SKM-1 (cell line): ENCODE measurements around the gene NCKAP5.

Source experiments
- DNase-seq: peaks from one replicate; lab custom pipeline; 2025; ENCODE audit not compliant: unreplicated experiment; lab: John Stamatoyannopoulos, UW

NCKAP5 gene

DNA sequence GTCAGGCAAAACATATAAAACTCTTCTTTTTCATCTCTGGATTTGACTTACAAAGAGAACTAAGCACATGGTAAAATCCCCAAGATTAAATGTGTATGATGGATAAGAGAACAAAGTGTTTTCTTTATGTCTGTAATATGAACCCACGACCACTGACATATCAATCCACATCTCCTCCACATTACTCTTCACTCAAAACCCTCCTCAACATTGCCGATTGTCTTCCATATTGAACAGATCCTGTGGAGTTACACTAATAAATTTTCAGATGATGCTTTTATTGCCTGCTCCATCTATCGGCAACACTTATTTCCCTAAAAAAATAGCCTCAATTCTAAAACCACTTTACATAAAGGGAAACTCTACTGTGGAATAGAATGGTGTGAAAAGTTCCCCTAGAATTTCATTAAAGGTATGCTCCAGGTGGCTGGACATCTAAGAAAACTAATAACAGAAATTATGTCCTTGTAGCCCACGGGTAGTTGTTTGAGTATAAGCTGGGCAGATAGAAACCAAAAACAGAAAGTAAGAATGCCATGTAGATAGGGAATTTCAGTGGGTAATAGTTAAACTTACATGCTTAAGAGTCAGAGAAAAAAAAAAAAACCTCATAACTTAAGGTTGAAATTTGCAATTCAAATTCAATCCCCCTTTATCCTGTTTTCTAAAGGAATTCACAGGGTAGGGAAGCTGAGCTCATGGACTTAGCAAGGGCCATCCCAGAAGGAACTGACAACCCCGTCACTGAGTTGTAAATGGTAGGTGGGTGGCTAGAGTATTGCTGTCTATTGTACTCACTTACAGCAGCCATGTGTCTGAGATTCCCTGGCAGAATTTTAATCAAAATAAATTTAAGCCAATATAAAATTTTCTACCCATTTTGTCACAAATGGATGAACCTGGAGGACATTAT lies 592.8 kb downstream of the NCKAP5 start:
- DNase-seq: no peak

DNA sequence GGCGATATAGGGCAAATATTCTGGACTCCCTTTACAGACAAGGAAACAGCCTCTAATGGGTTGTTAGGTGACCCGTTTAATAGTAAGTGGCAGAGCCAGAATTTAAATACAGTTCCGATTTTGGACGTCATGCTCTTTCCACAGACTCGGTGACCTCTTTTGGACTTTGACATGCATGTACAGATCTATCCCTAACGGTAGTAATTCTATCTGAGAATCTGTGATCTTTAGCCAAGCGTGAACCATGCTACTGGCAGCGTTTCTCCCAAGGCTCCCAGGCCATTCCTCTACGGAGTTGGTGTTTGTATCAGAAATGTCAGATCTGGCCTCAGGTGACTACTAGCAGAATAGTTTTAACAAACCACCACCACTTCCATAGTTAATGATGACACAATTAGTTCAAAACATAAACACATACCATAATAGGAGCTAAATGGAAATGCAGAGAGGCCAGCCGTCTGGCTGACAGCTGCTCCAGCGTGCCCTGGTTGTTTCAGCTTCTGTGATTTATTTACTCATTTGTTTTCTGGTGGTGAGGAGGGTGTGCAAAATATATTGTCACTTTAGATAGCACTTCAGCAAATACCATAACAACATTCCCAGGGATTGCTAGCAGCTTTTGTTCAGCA lies 593.7 kb downstream of the NCKAP5 start:
- no peak for DNase-seq

DNA sequence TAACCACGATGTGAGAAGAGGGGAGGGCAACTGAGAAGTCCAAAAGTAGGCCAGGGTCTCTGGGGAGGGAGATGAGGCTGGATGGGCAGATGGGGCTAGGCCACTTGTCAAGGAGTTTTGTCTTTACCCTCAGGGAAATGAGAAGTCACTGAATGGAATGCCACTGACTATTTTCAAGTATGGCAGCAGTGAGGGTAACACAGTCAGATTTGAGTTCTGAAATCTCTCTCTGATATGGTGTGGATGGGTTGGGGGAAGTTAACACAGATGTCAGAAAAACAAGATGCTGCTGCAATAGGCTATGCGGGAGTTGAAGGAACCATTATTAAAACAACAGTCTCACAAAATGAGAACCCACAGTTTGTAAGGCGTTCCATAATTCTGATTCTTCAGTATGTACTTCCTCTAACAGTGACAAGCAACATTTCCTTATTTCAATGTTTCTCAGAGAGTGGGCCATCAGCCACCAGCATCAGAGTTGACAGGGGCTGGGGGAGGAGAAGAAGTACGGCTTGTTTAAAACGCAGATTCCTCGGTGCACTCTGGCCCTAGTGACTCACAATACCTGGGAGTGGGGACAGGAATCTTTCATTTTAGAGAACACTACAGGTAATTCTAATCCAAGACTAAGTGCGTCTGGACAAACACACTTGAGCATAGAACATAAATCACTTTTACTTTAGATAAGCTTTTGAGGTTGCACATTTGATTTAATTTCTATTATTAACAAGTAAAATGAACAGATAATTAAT lies 596.8 kb downstream of the NCKAP5 start:
- no peak for DNase-seq

DNA sequence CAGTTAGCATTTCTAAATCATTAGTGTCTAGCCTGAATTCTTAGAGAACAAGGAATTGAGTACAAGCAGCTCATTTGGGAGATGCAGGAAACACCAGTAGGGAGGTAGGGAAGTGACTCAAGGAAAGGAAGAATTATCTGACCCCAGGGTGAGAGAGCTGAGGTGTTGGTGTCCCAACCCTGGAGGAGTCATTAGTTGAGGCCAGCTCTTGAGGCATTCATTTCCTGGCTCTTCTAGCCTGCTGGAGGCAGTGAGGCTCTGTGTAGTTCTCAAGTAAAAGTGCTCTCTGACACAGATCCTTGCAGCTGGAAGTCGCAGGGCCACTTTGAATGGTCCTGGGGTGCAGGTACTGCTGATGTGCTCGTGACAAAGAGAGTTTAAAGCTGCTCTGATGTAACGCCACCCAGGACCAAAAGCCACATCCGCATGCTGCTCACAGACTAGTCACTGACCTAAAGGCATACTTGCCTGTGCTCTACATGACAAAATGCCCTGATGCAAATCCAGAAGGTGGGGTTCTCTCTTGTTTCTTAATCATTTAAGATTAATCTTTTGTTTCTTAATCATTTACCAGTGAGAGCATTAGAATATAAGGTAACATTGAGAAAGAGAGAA lies 598.8 kb downstream of the NCKAP5 start:
- DNase-seq: no peak

DNA sequence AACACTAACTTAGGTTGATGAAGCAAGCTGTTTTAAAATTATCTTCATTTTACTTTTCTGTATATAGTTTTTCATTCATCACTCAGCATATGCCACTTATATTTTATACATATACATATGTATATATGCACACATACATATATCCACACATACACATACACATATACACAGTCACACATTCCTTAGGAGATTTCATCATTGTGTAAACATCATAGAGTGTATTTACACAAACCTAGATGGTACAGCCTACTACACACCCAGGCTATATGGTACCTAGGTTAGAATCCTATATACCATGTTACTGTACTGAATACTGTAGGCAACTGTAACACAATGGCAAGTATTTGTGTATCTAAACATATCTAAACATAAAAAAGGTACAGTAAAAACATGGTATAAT lies 602.8 kb downstream of the NCKAP5 start:
- no peak for DNase-seq

DNA sequence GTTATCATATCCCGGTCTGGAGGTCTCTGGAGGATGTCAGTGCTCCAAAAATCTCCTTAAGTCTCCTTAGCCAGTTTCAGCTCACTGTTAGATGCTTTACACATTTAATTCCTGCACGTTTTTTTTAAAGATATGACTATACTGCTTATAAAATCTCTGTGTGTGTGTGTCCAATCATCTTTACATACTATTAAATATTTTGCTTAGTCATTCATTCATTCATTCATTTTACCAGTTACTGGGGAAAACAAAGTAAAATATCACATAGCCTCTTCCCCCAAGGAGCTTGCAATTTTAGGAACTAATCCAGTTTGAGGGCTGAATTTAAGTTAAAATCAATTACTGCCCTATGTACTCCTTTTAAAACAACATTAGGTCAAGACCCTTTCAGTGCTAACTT lies 605.1 kb downstream of the NCKAP5 start:
- DNase-seq: no peak

DNA sequence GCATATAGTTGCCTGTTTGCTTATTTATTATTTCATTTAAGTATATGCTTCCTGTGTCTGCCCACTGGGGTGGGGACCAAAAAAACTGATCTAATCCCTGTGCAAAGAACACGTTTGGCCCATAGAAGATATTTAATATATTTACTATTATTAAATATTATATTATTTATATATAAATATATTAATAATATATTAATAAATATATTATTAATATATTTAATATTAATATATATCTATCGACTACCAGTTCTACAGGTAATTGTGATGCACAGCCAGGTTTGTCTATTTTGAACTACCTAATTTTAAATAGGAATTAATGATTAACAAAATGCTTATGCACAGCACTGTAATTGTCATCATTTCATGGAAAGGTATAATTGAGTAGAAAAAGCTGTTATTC lies 609.4 kb downstream of the NCKAP5 start:
- no peak for DNase-seq

DNA sequence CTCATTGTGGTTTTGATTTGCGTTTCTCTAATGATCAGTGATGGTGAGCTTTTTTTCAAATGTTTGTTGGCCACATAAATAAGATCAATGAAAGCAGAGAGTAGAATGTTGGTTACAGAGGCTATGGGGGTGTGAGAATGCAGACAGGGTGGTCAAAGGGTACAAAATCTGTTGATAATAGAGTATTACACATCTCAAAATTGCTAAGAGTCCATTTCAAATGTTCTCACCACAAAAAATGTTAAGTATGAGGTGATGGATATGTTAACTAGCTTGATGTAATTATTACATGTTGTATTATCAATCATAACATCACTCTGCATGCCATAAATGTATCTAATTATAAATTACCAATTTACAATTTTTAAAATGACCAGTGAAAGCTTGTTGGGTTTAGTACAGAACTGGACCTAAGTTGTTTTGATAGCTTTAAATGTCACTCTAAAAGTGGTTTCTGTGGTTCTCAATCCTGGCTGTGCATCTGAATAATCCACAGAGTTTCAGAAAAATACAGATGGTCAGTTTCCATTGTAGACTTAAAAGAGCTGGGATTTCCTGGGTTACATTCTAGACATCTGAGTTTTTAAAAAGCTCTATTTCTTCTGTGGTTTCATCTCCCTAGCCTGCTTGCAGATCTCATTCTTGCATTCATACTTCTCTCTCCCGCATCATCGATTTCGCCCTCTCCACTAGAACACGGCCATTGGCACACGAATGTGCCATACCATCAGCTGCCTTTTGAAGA lies 612.2 kb downstream of the NCKAP5 start:
- DNase-seq: no peak

DNA sequence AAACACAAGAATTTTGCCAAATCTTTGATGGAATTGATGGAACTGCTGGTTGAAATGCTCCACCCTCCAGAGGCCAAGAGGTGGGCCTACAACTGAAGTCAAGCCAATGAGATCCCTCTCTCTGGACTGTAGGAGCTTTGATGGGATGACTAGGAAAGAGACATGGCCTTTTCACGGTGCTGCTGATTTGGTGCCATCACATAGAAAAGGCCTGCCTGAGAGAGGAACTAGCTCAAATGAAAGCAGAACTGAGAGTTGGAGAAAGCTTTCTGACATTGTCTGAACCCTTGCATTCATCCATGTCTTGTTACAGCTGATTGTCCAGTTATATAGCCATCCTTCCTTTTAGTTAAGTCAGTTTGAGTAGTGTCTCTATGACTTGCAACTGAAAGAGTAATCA lies 614.5 kb downstream of the NCKAP5 start:
- DNase-seq: no peak

DNA sequence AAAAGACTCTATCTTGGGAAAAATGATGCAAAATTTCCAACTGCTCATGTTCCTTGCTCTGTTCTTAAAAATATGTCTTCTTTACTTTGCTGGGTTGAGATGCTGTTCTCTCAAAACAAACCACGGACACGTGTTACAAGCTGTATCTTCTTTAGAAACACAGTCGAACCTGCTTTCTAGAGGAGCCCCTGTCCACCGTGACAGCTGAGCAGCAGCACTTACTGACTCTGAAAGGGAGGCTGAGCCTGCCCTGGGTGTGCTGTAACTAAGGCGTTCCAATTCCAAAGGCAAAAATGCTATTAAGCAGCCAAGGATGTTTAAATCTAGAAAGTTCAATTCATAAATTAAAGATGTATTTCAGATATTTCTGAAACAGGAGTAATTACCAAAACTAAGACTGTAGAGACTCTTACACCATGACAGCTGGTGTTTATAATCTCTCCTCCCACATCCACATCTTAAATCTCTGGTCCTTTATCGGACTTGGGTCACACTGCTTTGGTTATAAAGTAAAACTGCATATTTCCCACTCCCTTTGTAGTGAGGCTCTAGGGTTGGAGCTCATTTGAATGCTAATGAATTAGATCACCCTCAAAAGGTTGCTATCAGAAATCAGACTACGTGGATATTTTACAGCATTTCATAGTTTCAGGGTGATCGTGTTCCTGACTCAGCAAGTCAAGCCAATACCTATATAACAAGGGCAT lies 617.1 kb downstream of the NCKAP5 start:
- no peak for DNase-seq

DNA sequence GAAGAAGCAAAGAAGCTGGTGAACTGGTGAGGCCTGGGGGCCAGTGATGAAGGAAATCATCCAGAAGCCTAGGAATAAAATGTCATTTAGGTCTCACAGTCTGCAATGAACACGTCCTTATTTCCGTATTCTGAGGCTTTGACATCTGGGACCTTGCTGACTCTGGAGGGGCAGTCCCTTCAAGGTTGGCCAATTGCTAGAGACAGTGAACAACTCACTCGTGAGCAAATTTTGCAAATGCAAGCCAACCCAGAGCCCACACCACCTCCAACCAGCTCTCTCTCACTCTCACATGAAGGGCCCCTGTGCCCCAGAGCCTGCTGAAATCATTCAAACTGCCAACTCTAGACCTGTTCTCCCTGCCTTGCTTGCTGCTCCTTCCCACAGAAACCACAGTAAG lies 619.2 kb downstream of the NCKAP5 start:
- DNase-seq: no peak

DNA sequence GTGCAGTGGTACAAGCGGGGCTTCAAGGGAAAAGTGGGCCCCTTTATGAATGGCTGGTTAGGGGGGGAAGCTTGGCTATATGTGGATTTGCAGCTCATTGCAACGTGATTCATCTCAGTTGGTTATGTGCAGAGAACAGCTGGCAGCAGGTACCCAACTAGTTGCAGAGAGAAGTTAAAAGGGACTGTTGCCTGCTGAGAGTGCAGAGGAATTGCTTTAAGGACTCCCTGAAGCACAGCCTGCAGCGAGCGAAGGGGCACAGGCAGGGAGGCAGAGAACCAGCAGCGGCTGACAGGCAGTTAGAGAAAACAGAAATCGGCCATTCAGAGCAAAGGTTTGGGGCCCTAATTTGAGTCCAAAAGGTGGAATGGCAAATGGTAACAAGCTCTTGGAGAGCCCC lies 620.1 kb downstream of the NCKAP5 start:
- no peak for DNase-seq

DNA sequence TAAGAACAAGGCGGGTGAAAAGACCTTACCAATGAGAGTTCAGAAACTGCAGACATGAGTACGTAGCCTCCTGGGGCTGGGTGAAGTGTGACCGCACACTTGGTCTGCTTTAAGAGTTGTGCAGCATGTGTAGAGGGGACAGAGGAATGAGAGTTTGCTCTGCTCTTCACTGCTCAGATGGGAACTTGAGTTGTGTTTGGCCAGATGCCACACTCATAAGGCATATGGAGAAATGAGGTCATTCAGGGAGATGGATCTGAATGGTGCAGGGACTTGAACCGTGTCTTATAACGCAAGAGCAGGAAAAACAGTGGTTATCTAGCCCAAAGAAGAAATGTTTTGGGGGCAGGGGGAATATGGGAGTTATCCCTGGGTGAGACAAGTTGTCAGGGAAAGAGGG lies 624.4 kb downstream of the NCKAP5 start:
- DNase-seq: no peak

DNA sequence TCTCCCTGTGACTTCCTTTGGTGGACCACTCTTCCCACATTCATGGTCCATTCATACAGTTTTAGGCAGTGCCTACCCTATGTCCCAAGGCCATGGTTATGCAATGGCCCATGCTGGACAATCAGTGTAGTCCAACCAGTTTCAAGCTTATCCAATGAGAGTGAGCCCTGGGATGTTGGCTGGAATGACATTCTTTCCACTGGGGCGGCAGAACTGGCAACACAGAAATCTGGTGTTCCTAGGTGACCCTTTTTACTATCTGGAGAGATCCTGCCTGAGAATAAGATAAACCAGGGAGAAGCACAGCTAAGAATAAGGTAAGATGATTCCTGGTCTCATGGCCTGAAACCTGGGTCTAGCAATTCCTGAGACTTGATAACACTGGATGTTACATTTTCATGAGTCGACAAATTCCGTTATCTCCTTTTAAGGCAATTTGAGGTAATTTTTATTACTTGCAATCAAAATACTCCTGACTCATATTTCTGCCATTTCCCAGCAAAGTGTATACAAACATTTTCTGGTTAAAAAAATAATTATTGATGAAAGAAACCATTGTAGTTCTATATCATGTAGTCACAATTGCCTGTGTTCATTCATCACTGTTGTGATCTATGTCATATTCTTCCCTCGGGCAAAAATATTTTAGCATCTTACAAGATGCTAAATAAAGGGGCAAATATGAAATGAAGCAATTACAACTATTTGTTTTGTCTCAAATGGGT lies 626.8 kb downstream of the NCKAP5 start:
- DNase-seq: no peak

DNA sequence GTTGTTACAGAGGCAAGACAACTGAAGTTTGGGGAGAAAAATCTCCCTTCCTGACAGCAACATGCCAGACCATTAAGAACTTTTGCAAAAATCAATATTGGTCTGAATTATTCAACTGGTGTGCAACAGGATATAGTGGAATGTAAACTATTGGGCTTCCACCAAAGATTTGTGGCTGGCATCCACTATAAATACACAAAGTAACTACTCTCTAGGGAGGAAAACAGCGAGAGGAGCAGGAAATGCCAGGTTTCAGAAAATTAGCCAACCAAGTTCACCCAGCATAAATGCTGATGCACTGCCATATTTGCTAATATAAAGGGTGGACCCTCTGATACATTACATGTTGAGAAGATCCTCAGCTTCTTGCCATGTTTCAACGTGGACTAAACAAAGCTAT lies 630.6 kb downstream of the NCKAP5 start:
- DNase-seq: no peak

DNA sequence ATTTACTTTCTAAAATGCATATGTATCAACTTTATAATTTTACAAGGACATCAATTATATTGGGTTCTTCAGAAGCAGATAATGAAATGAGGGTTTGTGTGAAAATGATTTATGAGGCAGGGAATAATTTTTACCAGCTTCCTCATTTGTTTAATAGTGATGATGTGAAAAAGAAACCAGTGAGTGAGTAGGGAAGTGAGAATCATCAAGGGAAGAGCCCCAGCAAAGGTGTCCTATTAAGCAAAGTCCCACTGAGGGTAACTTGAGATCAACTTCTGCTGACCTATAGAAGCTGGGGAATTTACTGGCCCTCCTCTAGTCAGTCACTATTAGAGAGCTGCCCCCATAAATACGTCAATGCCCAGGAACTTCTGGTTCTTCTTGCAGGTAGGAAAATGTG lies 631.5 kb downstream of the NCKAP5 start:
- DNase-seq: no peak

DNA sequence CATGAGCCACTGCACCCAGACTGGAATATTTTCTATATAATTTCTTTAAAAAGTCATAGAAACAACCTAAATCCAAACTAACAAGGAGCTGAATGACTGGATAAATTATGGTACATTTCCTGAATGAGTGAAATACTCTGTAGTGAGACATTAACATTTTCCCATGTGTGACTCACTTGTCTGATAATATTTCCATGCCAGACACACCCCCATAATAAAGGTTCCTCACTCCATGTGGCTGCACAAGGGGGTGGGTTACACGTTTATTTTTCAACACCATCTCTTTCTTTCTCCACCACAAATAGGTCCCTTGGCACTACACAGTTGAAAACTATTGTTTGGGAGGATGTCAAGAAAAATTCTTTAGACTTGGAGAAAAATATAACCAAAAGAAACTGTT lies 632.0 kb downstream of the NCKAP5 start:
- no peak for DNase-seq

DNA sequence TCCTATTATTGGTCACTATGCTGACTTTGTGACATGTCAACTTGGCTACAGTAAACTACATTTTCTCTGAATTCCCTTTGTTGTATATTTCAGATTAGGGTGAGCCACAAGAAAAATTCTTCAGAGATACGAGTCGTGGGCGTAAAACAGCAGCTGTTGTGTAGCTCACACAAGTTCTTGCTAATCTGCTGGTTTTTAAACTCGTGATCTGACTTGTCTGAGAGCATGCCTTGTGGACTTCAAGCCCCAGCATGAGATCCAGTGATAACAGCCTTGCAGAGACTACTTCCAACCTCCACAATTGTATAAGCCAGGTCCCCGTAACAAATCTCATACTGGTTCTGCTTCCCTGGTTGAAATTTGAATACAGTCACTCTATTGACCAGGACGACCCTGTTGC lies 638.5 kb downstream of the NCKAP5 start:
- no peak for DNase-seq

DNA sequence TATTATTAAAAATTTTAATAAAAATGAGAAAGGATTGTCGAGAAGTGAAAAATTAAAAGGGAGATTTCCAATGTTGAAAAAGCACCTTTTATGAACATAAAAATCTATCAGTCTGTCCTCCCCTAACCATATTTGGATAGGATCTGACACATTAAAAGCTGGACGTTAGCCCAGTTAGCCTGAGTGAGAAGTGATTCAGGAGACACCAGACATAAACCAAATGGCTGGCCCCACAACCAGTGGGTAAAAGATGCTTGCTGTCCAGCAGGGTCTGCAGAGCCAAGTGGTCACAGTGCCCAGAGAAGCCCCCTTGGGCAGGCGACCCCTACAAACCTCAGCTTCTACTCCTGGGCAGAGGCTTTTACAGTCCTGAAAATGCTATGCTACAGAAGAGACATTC lies 644.5 kb downstream of the NCKAP5 start:
- DNase-seq: no peak
